22Rv1 (cell line): Measurements from ENCODE around the gene SEMA6D.

Experiments
- CTCF ChIP-seq: fragments of 450-650 bp; IDR thresholded peaks from 2 replicates; pipeline ENCODE4 v1.5.1; 2017; ENCODE audit warnings: mild to moderate bottlenecking
- ZFX ChIP-seq: fragments of 450-650 bp; IDR thresholded peaks from 2 replicates; pipeline ENCODE4 v1.6.1; 2017; ENCODE audit warnings: antibody characterized with exemption, borderline replicate concordance

- no peak for TF ChIP-seq CTCF
- TF ChIP-seq ZFX: no peak
These were observed 1.4 kb upstream of the SEMA6D start for GRCh38 chr15:47715856-47716445.
